Measurements from ENCODE around the gene CCDC183.

GRCh38 chr9:136821826-136822544 is 25.8 kb downstream of the CCDC183 start:
- no peak for TF ChIP-seq CTCF (conservative IDR thresholded peaks at IDR 0.05)
- no peak for TF ChIP-seq EZH2 (IDR thresholded peaks at IDR 0.05; ENCODE audit: low read depth)
